HG02571 (cell line): ENCODE data around the gene KRT78.
"Not testable (repeated sequence)": the region's sequence is repeated elsewhere in the genome, so short reads cannot be mapped to it uniquely, and the experiment has no call there.

Experiments used
- ATAC-seq: cut with Tn5 transposase; IDR thresholded peaks from one replicate; pipeline ENCODE4 v1.9.1; 2021; ENCODE audit warnings: mild to moderate bottlenecking, moderate library complexity; ENCODE audit not compliant: unreplicated experiment

KRT78 gene

GRCh38 chr12:52871291-52872039 lies 22.7 kb upstream of the KRT78 start:
- no peak for ATAC-seq

DNA sequence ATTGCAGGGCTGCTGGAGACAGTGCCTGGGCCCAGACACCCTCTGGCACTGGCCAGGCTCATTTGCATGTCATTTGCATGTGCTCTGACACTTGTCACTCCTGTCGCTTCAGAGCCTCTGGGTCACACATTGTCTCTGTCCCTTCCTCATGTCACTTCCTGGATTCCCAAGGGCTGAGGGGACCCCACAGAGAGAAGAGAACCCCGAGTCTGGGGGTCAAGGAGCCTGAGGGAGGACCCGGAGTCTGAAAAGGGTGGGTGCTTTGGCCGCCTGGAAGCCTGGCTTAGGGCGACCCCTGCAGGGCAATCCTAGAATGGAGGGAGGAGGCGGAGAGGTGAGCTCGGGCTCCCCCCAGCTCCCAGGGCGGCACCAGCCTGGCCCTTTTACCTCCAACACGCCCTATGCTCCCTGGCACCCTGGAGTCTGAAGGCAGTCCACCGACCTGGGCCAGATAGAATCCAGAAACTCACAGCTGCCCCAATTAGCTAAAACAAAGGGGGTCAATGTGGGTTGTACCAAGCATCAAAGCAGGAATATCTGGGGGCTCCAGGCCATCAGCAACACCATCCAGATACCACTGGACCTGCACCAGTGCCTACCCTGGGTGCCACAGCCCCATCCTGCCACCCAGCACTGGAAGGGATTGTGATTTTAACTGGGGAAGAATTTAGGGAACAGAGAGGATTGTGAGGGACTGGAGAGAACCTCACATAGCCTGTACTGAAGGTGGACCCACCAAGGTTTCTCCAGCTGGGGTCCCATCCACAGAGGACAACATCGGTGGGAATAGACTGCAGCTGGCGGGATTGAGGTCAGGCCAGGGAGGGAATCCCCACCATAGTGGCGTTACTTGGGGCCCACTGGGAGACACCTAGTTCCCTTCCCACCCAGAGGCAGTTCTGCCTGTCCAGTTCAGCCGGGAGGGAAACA lies 21.8 kb upstream of the KRT78 start:
- peak; percentile 42 for ATAC-seq

DNA sequence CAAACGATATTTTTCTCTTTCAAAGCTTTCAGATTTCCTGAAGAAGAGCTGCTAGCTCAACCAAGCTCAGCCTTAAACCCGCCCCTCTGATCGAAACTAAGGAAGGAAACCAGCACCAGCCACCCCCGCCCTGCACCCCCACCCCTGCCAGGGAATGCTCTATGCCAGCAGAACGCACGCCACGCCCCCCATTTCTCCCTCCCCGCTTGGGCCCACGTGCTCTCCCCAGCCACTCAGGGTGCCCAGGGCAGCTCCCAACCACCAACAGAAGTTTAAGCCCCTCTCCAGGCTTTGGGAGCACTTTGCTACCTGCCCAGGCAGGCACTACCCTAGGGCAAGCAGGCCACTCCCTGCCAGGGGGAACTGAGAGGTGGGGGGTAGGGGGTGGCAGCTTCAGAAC lies 18.8 kb upstream of the KRT78 start:
- ATAC-seq: no peak

GRCh38 chr12:52867152-52867551 lies 18.4 kb upstream of the KRT78 start:
- no peak for ATAC-seq

GRCh38 chr12:52865090-52865944 lies 16.5 kb upstream of the KRT78 start:
- ATAC-seq: no peak

DNA sequence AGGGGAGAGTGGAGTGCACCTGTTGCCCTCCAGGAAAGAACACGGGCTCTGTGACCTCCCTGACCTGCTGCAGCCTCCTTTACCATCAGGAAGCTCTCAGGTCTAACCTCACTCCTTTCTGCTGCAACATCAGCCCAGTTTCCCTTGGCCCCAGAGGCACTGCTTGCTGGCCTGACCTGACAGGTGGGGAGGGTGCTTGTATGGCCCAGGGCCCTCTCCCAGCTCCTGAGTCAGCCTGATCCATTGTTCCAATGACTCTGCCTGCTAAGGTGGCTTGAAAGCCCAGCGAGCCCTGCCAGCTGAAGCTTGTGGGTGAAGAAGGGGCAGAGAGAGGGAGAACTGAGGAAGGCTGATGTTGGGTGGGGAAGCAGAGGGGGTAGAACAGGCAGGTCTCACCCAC lies 13.2 kb upstream of the KRT78 start:
- ATAC-seq: no peak

GRCh38 chr12:52861511-52861910 lies 12.7 kb upstream of the KRT78 start:
- ATAC-seq: no peak

DNA sequence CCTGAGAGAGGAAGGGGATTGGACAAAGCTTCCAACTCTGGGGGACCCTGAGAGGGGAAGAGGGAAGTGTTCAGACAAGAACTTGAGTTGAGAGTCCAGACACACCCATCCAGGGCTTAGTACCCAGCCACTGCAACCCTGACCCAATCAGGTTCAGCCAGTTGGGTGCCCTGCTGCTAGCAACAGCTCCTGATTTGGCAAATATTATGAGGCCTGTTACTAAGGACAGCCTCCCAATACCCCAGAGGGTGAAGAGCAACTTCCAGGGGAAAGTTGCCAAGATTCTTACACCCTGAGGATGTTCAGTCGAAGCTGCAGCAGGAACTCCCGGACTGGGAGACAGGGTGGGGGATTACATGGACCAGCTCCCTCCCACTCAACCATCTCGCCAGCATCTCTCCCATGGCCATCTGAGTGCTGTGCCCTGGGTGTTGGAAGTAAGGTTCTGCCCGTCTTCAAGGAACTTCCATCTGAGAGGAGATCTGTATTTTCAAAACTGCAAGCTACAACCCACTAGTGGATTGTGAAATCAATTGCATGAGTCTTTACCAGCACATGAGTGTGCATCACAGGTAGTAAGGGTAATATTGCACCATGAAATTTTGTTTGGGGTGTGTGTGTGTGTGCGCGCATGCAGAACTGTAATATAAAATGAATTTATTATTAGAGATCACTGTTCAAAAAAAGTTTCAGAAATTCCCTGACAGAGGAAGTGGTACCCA lies 11.5 kb upstream of the KRT78 start:
- ATAC-seq: no peak

DNA sequence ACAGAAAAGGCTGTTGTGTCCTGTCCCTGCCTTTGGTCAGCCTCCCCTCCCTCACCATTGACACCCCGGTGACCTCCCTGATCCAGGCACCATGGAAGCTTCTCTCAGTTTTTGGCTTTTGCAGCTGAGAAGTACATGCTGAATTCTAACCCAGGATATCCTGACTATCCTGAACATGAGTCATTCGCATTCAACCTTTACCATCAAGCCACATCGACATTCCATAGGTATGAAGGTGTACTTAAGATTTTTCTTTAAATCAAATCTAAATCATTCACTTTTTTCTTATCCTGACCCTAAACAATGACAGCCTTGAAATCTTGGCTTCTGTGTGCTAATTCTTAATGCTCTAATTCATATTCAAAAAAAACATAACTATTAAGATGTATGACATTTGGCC lies 8.7 kb upstream of the KRT78 start:
- ATAC-seq: no peak

GRCh38 chr12:52856787-52857186 lies 8.0 kb upstream of the KRT78 start:
- ATAC-seq: no peak

- ATAC-seq: not testable (repeated sequence)
Observed at GRCh38 chr12:52856077-52856476, 7.3 kb upstream of the KRT78 start.

GRCh38 chr12:52851787-52852186 lies 3.0 kb upstream of the KRT78 start:
- no peak for ATAC-seq

- no peak for ATAC-seq
Observed at GRCh38 chr12:52850681-52851080, 1.9 kb upstream of the KRT78 start.

DNA sequence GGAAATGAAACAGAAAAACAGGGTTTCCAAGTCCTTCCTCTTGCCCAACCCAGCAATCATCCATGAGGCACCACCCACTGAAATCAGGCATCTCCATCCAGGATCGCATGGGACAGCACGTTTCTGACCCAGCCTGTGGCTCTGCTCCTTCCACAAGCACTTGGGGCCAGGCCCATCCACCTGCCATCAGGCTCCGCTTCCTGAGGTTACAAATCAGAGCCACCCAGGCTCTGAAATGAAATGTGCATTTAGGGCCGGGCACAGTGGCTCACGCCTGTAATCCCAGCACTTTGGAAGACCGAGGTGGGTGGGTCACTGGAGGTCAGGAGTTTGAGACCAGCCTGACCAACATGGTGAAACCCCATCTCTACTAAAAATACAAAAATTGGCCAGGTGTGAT lies 717 bp upstream of the KRT78 start:
- ATAC-seq: no peak

- ATAC-seq: no peak
Observed at GRCh38 chr12:52847335-52848102, 1.3 kb downstream of the KRT78 start.

GRCh38 chr12:52846356-52846970 lies 2.3 kb downstream of the KRT78 start:
- no peak for ATAC-seq

GRCh38 chr12:52845946-52846345 lies 2.8 kb downstream of the KRT78 start:
- no peak for ATAC-seq

GRCh38 chr12:52844386-52844785 lies 4.4 kb downstream of the KRT78 start:
- ATAC-seq: no peak

- ATAC-seq: no peak
Observed at GRCh38 chr12:52839436-52840105, 9.2 kb downstream of the KRT78 start.
